ENCODE data around the gene DHRSX. TPM values are rescaled to one million over a fixed set of nuclear protein-coding genes. Genes with fewer than 3 reads are reported as not detected.
A peak's percentile ranks its signal among the peaks of the same experiment; 100 is the strongest.
"Not testable (repeated sequence)": the region's sequence is repeated elsewhere in the genome, so short reads cannot be mapped to it uniquely, and the experiment has no call there.

Gene DHRSX
- total RNA-seq, 1 donor: 24.0 TPM

DNA sequence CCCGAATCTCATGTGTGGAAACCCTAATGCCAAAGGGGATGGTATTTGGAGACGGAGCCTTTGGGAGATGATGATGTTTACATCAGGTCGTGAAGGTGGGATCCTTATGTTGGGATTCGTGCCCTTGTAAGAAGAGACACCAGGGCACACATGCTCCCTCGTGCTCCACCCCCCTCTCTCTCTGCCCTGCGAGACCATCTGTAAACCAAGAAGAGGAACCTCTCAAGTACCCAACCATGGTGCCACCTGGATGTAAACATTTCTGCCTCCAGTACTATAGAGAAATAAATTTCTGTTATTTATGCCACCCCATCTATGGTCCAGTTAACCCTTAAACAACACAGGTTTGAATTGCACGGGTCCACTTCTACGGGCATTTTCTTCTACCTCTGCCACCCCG lies 179.4 kb downstream of the DHRSX start:
- no peak for DNase-seq (ENCODE audit: low read depth in 2 of 3, low spot score in 2 of 3)

DNA sequence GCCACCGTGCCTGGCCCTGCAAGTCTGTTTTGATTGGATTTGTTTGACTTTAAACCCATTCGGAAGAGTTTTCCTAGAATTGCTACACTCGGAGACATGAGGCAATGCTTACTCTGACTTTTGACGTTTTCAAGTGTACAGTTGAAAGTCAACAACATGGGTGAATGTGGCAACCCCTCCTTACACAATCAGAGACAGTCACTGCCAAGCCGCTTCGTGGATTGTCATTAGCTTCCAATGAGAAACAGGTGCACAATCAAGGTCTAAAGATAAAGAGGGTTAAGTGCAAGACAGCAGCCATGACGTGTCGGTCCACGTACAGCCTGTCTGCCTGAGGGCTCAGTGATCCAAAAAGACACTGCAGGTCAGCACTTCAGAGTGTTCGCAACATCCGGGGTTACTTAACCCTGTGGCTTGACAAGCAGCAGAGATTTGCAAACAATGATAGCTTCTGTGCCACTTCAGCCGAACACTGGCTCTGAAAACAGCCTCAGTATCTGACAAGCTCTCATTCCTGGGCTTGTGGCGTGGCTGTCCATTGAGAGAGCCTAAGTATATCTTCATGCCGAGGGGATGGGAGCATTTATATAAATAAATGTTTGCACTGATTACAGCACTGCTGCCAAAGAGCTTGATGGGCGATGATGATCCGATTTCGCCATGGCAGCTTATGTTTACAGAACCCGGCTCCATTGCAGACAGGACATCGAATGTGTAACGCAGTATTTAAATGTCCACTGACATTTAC lies 180.0 kb downstream of the DHRSX start:
- no peak for DNase-seq (ENCODE audit: low read depth in 2 of 3, low spot score in 2 of 3)

DNA sequence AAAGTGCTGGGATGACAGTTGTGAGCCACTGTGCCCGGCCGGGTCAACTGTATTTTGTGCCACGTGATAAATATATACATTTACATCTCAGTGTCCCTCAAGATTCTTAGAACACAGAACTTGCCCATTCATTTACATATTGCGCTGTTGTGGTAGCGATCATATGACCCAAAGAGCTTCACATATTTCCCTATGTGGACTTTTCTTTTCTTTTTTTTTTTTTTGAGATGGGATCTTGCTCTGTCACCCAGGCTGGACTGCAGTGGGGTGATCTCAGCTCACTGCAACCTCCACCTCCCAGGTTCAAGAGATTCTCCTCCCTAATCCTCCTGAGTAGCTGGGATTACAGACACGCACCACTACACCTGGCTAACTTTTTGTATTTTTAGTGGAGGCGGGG lies 180.7 kb downstream of the DHRSX start:
- DNase-seq (ENCODE audit: low read depth in 2 of 3, low spot score in 2 of 3): no peak

DNA sequence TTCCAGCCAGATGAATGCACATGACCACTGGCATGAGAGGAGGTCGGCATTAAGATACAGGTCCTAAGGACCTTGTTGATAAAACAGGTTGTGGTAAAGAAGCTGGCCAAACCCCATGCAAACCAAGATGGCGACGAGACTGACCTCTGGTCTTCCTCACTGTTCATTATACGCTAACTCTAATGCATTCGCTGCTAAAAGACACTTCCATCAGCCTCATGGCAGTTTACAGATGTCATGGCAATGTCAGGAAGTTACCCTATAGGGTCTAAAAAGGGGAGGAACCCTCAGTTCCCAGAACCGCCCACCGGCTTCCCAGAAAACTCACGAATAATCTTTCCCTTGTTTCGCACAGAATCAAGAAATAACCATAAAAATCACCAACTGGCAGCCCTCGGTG lies 182.4 kb downstream of the DHRSX start:
- DNase-seq (ENCODE audit: low read depth in 2 of 3, low spot score in 2 of 3): no peak

DNA sequence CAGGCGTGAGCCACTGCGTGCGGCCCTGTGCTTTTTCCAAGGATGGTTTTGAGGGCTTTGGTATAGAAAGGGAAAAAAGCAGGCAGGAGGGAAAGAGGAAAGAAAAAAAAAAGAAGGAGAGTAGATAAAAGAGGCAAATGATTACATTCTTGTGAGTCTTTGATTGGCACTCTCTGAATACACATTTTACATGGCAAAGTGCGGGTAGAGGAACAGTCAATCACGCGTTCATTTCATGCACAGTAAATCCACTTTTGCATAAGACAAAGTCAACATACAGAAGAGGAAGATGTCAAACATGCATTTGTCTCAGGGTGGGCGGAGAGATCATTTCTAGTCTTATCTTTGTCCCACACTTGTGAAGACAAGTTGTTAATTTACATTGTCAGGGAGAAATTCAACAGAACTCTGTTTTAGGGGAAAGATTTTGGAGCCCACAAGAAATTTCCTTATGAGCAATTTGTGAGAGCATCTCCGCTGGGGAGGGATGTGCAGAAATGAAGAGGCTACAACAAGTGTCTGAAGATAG lies 183.2 kb downstream of the DHRSX start:
- peak in 2 of 3 donors; percentile 6 to 14 for DNase-seq (ENCODE audit: low read depth in 2 of 3, low spot score in 2 of 3)

DNA sequence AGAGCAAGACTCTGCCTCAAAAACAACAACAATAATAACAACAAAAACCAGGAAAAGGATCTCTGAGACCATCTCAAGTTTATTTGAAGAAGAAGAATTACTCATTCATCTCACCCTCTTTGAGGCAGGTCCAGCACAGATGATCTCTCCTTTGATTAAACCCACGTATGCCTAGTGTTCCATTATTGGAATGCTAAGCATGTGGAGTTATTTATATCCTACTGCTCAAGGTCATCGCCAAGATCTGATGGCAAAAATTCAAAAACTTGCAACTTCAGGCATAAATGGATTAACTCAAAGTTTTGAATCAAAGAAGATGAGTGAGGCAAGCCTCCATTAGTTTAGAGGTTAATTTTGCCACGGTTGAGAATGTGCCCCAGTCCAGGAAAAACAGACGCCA lies 184.2 kb downstream of the DHRSX start:
- DNase-seq (ENCODE audit: low read depth in 2 of 3, low spot score in 2 of 3): no peak

DNA sequence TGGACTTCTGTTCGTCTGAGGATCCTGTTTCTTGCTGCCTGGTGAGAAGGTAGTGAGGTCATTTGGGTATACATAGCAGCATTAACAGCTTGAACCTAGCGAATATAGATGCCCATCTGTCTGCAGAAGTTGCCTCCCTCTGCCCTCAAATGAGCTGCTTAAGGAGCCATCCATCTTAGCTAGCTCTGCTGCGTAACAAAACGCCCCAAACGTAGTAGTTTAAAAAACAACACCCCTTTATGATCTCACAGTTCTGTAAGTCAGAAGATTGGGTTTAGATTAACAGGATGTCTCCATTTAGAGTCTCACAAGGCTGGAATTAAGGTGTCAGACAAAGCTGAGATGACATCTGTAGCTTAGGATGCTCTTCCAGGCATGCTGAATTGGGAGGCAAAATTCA lies 185.3 kb downstream of the DHRSX start:
- DNase-seq (ENCODE audit: low read depth in 2 of 3, low spot score in 2 of 3): no peak

DNA sequence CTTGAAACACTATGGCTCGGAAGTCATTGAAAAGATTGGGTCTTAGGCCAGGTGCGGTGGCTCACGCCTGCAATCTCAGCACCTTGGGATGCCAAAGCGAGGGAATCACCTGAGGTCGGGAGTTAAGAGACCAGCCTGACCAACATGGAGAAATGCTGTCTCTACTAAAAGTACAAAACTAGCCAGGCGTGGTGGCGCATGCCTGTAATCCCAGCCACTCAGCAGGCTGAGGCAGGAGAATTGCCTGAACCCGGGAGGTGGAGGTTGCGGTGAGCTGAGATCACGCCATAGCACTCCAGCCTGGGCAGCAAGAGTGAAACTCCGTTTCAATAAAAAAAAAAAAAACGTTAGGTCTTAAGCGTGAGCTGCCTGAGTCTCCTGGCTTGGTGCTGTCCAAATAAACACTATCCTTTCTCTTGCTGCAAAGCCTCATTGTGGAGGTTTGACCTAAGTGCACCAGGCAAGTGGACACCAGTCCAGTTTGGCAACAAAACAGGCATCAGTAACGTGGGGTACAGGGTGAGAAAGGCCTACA lies 185.9 kb downstream of the DHRSX start:
- no peak for DNase-seq (ENCODE audit: low read depth in 2 of 3, low spot score in 2 of 3)

DNA sequence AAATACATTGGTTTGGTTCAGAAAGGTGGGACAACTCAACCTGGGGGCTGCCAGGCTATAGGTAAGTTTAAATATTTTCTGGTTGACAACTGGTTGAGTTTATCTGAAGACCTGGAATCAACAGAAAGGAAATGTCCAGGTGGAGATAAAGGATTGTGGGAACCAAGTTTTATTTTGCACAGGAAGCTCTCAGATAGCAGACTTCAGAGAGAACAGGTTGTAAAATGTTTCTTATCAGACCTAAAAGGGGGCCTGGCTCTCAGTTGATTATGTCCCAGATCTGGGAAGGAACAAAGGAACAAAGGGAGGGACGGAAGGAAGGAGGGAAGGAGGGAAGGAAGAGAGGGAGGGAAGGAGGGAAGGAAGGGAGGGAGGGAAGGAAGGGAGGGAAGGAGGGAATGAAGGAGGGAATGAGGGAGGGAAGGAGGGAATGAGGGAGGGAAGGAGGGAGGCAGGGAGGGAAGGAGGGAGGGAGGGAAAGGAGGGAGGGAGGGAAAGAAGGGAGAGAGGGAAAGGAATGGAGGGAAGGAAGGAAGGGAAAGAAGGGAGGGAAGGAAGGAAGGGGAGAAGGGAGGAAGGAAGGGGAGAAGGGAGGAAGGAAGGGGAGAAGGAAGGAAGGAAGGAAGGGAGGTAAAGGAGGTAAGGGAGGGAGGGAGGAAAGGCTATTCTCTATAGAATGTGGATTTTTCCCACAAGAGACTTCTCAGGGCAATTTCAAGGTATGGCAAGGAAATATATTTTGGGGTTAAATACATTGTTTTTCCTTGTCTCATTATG lies 186.7 kb downstream of the DHRSX start:
- DNase-seq (ENCODE audit: low read depth in 2 of 3, low spot score in 2 of 3): no peak

DNA sequence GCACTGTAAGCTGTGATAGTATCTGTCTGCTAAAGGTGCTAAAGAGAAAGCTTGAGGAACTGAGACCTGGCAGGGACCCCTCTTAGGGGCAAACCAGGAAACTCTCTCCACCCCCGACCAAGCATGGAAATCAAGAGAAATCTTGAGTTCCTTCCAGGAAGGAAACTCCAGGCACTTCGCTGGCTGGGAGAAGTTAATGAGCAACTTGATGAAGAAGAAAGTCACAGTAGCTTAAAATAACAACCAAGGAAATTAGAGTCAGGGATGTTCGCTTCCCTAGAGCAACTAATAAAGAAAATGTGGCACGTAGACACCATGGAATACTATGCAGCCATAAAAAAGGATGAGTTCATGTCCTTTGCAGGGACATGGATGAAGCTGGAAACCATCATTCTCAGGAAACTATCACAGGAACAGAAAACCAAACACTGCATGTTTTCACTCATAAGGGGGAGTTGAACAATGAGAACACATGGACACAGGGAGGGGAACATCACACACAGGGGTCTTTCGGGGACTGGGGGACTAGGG lies 188.7 kb downstream of the DHRSX start:
- DNase-seq (ENCODE audit: low read depth in 2 of 3, low spot score in 2 of 3): not testable (repeated sequence)

DNA sequence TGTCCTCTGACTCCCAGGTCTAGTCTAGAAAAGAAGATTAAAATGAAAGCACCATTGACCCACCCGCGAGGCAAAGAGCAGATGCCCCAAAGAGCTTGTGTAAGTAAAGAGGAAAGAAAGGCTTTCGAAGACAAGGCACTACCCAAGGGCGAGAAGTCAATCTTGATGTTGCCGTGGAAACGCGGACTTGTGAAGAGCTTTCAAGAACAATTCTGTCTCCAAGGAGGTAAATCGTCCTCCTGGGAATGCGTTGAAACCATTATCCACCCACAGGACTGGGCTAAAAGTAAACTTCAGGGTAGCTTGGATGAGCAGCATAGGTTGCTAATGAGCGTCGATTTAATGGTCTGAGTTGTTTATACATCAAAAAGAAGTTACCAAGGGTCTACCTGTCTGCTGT lies 189.3 kb downstream of the DHRSX start:
- DNase-seq (ENCODE audit: low read depth in 2 of 3, low spot score in 2 of 3): no peak

DNA sequence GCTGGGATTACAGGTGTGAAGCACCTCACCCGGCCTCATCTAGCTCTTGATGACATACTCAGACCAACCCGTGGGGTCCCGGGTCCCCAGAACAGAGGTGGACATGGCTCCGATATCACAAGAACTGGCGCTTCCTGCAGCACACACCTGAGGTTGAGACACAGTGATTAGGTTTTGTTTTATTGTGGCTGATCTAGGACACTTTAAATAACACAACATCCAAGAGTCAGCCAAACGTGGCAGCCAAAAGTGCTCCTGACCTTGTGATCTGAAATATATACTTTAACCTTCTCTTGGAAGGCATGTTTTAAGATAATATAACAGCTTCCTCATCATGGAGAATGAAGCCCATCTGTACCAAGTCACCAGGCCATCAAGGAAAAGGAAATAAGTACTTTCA lies 198.9 kb downstream of the DHRSX start:
- no peak for DNase-seq (ENCODE audit: low read depth in 2 of 3, low spot score in 2 of 3)

DNA sequence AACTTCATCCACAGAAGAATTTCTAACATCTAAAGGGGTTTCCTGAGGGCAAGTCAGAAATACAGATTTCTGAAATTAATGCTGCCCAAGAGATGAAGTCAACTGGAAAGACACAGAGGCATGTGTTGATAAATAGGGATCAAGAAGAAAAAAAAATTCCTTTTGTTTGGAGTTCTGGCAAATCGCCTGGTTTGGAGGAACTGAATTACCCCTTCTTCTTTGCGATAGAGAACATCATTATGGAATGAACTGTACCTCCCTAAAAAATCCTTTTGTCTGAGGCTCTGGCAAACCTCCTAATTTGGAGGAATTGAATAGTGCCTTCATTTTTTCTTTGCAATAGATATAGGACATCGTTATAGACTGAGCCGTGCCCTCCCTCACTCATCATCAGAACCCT lies 200.9 kb downstream of the DHRSX start:
- no peak for DNase-seq (ENCODE audit: low read depth in 2 of 3, low spot score in 2 of 3)

DNA sequence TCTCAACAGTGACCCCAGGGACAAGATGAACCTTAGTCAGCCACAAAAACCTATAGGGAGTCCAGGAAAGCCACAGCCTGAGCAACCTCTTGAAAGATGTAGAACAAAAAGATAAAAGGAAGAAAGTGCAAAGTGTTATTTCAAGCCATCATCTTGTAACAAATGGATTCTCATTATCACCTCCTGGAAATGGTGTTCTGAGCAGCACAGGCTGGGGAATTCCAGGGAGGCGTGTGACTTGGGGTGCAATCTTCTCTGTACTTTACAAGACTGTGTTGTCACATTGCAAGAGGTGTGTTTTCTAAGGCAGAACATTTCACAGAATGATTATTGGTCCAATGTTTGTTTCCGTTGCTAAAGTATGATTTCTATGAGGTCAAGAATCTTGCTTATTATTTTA lies 214.0 kb downstream of the DHRSX start:
- no peak for DNase-seq (ENCODE audit: low read depth in 2 of 3, low spot score in 2 of 3)

DNA sequence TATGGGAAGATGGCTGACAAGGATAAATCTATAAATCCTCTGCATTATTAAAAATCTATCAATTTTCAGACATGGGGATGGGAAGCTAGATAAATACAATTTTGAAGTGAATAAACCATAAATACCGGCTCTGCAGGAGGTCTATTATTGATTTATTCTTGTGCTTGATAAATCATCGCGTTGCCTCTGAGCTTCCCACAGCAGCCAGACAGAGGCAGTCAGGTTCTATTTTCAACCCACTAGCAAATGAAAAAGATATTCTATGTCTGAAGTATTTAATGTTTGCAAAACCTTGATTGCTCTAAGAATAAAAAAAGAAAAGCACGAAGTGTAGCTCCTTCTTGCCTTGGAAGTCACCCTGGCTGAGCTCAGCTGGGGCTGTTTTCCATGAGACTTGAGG lies 216.2 kb downstream of the DHRSX start:
- no peak for DNase-seq (ENCODE audit: low read depth in 2 of 3, low spot score in 2 of 3)

DNA sequence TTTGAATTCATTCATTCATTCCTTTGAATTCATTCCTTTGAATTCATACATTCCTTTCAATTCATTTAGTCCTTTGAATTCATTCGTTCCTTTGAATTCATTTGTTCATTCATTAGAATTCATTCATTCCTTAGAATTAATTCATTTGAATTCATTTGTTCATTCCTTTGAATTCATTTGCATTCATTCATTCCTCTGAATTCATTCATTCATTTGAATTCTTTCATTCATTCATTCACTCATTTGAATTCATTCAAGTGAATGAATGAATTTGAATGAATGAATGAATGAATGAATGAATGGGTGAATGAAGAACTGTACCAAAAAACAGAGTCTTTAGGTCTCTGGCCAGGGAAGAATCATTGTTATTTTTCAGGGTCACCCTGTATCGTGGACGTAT lies 216.6 kb downstream of the DHRSX start:
- DNase-seq (ENCODE audit: low read depth in 2 of 3, low spot score in 2 of 3): no peak

DNA sequence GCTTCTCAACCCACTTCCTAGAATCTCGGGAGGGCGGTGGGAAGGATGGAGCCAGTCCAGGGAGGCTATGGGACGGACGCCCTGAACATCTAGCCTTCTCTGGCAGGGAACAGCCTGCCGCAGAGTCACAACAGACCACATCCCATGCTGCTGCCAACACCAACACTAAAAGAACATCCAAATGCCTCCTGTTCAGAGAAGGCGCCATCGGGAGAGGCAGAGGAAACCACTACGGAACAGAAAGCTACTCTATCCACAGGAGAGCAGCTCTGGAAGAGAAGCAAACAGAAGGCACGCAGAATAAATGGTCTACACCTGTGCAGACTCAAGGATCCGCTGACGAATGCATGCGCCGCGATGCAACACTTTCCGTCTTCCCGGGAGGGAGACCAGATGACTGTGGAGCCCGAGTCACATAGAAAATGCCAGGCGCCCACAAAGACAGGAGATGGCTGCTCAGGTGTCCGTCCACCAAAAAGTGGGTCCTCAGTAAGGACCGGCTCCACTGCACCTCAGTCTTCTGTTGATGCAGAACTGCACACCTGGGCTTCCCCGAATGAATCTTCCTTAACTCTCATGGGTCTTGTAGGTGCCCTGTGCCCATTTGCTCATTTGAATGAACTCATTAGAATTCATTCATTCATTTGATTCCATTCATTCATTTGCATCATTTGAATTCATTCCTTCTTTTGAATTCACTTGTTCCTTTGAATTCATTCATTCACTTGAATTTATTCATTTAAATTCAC lies 217.5 kb downstream of the DHRSX start:
- peak in 1 of 3 donors; percentile 6 for DNase-seq (ENCODE audit: low read depth in 2 of 3, low spot score in 2 of 3)

DNA sequence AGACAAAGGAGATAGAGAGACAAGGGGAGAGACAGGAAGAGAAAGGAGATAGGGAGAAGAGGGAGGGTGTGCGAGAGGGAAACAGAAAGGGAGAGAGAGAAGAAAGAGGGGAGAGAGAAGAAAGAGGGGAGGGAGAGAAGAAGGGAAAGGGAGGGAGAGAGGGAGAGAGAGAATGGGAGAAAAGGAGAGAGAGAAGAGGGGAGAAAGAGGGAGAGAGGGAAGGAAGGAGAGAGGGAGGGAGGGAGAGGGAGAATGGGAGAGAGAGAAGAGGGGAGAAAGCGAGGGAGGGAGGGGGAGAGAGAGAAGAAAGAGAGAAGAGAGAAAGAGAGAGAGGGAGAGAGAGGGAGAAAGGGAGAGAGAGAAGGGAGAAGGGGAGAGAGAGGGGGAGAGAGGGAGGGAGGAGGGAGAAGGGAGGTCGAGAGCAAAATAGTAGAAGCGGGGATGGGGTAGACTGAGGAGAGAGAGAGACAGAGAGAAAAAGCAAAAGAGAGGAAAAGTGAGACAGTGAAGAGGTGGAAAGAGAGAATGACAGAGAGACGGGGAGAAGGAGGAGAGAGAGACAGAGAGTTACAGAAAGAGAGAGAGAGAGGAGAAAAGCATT lies 218.2 kb downstream of the DHRSX start:
- no peak for DNase-seq (ENCODE audit: low read depth in 2 of 3, low spot score in 2 of 3)

DNA sequence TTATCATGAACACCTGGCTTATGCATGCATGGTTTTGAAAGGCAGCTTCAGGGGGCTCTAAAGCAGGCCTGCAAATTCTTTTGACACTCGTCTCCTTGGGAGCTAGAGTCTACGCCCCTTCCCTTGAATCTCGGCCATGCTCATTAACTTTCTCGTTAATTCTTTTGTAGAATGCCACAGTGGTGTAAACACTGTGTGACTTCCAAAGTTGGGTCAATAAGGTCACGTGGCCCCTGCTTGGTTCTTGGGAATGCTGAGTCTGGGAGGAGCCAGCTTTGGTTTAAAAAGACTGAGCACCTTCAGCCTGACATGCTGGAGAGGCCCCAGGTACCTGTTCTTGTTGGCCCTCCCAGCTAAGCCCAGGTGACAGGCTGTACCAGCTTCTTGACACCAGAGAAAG lies 228.4 kb downstream of the DHRSX start:
- DNase-seq (ENCODE audit: low read depth in 2 of 3, low spot score in 2 of 3): no peak

DNA sequence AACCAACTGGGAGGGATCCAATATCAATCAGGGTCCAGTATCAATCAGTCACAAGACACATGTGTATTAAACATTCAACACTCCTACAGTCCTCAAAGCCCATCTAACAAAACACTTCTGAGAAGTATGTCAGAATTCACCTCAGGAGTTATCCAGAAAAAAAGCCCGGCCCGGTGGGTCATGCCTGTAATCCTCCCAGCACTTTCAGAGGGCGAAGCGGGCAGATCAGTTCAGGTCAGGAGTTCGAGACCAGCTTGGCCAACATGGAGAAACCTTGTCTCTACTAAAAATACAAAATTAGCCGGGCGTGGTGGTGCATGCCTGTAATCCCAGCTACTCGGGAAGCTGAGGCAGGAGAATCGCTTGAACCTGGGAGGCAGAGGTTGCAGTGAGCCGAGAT lies 229.2 kb downstream of the DHRSX start:
- DNase-seq (ENCODE audit: low read depth in 2 of 3, low spot score in 2 of 3): not testable (repeated sequence)

Data from hematopoietic multipotent progenitor cell (in vitro differentiated cells).